GM21825 (cell line): ENCODE results near the gene NBPF14.
"Not testable (repeated sequence)": the region's sequence is repeated elsewhere in the genome, so short reads cannot be mapped to it uniquely, and the experiment has no call there.

ENCODE experiments used
- ATAC-seq: cut with Tn5 transposase; IDR thresholded peaks from one replicate; pipeline ENCODE4 v1.9.1; 2021; ENCODE audit warnings: mild to moderate bottlenecking, moderate library complexity; ENCODE audit not compliant: unreplicated experiment

The NBPF14 gene, protein sequence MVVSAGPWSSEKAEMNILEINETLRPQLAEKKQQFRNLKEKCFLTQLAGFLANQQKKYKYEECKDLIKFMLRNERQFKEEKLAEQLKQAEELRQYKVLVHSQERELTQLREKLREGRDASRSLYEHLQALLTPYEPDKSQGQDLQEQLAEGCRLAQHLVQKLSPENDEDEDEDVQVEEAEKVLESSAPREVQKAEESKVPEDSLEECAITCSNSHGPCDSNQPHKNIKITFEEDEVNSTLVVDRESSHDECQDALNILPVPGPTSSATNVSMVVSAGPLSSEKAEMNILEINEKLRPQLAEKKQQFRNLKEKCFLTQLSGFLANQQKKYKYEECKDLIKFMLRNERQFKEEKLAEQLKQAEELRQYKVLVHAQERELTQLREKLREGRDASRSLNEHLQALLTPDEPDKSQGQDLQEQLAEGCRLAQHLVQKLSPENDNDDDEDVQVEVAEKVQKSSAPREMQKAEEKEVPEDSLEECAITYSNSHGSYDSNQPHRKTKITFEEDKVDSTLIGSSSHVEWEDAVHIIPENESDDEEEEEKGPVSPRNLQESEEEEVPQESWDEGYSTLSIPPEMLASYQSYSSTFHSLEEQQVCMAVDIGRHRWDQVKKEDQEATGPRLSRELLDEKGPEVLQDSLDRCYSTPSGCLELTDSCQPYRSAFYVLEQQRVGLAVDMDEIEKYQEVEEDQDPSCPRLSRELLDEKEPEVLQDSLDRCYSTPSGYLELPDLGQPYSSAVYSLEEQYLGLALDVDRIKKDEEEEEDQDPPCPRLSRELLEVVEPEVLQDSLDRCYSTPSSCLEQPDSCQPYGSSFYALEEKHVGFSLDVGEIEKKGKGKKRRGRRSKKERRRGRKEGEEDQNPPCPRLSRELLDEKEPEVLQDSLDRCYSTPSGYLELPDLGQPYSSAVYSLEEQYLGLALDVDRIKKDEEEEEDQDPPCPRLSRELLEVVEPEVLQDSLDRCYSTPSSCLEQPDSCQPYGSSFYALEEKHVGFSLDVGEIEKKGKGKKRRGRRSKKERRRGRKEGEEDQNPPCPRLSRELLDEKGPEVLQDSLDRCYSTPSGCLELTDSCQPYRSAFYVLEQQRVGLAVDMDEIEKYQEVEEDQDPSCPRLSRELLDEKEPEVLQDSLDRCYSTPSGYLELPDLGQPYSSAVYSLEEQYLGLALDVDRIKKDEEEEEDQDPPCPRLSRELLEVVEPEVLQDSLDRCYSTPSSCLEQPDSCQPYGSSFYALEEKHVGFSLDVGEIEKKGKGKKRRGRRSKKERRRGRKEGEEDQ (N-terminal part only)

DNA sequence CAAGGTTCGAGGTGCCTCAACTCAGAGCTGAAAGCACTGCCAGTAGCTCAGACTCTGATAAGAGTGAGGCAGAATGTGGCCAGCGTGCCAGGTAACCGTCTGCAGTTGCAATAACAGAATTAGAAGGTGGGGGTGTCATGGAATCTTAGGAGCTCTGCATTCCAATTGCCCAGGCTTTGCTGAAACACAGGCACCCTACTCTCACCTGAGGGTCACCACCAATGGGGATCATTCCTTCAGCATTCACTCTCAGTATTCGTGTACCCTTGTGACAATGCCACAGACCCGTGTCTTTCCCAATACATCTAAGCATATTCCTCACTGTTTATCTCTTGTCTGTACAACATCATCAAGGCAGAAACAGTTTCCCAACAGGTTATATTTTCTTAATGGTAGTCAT lies at the start of gene NBPF14:
Gene NBPF14, minus strand, starts transcription at position 101 of the 400 bp plus-strand sequence. CDS start 294 bp downstream, outside the sequence.
- not testable (repeated sequence) for ATAC-seq

DNA sequence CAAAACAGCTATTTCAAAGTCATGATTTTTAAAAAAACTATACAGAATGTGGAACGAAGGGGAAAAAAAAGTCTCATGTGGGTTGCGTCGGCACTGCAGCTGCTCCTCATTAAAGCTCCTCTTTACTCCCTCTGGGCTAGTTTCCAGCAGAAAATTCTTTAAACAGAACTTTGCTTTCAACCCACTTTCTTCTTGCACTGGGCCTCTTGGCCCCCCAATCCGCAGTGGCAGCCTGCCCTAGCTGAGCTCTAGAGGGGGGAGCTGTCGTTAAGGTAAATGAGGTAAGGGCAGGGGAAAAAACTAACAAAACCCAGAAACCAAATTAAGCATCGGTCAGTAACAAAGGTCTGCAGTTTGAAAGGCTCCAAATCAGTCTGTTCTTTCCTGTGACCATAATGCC lies 29.6 kb upstream of the NBPF14 start:
- not testable (repeated sequence) for ATAC-seq

DNA sequence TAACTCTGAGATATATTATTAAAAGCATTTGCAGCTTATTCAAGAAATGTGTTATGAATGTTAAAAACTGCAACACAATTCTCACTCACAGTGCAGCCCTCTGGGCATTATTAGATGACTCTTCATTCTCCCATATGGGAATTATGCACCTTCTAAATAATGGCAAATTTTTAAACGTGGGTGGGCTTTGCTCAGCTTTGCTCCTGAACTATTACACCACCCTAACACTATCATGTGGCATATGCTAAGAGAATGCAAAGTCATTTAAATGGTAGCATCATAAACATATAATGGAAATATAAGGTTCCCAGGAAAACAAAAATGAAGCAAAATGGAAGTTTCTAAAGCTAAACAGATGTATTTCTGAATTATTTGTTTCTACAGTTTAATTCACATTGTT lies 22.4 kb upstream of the NBPF14 start:
- not testable (repeated sequence) for ATAC-seq

DNA sequence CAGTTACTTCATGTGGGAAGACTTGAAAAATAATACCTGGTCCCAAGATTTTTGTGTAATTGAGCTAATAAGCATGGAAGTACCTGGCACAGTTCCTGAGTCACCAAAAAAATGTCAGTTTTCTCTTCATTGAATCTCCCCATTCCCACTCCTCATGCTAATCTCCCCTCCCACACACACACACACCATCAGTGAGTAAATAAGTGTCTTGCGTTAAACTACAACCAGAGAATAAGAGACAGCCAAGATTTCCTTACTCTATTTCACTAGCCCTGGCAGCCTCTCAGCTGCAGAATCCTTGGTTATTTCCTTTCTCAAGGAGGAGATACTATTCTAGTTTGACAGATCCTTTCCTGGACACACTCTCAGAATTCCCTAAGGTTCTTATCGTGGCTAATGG lies 9.5 kb upstream of the NBPF14 start:
- ATAC-seq = not testable (repeated sequence)

DNA sequence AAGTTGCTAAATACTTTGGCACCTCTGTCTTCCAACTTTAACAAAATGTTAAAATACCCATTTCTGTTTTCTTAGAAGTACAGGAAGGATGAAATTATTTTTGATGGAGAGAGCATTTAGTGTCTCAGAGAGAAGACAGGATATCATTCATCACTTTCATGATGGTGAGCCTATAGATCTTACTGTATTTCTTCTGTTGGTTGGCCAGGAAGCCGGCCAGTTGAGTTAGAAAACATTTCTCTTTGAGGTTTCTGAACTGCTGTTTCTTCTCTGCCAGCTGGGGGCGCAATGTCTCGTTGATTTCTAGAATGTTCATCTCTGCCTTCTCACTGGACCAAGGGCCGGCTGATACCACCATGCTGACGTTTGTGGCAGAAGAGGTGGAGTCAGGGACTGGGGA lies 451 bp downstream of the NBPF14 start:
- ATAC-seq = not testable (repeated sequence)

DNA sequence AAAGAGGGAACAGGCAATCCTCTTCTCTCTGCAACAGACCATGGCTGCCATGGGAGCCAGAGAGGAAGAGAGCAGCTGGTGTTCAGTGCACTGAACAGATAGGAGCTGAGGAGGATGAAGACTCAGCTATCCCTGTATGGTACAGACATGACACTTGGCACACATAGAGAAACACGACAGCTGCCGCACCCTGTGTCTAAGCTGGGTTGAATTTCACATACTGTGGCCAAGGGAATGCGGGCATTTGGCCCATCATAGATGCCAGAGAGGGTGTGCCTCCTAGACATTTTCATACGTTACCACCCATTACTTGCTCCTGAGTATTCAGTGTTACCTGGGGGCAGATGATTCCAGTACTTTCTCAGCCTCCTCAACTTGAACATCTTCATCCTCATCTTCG lies 4.7 kb downstream of the NBPF14 start:
- ATAC-seq = not testable (repeated sequence)

DNA sequence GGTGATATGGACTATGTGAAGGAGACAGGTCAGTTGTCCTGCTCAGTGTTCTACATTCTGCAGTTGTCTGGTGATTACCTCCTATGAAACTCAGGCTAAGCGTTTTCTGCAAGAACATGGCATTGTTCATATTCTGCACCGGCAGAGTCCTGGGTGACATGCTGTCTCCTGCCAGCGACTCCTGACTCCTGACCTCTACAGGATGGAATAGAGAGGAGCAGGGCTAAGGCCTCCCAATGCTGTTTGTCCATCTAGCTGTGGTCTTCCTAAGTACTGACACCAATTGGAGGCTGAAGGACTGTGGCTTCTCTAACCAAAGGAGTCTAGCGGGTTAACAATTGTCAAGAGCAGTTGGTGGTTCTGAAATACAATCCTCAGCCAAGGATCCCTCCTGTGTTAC lies 63.7 kb downstream of the NBPF14 start:
- ATAC-seq = not testable (repeated sequence)

DNA sequence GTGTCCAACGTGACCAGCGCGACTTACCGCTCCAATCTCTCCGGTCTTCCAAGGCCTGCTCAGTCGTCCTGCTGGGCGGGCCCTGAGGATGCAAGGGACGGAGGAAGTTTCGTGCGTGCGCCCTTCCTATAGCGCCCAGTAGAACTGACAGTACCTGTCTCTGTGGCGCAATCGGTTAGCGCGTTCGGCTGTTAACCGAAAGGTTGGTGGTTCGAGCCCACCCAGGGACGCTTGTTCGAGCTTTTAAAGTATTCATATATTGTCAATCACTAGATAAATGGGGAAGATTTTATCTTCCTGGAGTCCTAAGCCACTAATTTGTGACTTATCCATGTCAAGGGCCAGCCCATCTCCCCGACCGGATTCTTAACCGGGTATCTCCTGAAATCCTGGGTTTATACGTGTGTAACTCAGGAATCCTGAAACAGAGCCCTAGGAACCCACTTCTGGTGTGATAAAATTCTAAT lies 66.7 kb downstream of the NBPF14 start:
- ATAC-seq = not testable (repeated sequence)

DNA sequence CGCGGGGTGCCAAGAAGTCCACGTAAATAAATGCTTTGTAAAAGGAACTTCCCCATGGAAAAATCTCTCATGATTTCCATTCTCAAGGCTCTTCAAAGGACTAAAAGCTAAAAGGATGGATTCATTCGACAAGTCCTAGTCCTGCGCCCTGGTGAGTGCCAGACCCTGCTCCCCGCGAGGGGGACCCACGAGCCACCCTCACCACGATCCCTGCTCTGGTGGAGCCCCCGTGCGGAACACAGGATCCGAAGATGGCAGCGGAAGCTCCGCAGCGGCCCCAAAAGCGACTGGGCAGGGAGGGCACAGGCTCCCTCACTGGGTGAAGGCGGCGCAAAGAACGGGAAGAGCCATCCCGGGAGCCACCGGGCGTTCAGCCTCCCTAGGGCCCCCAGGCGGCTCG lies 67.2 kb downstream of the NBPF14 start:
- not testable (repeated sequence) for ATAC-seq

DNA sequence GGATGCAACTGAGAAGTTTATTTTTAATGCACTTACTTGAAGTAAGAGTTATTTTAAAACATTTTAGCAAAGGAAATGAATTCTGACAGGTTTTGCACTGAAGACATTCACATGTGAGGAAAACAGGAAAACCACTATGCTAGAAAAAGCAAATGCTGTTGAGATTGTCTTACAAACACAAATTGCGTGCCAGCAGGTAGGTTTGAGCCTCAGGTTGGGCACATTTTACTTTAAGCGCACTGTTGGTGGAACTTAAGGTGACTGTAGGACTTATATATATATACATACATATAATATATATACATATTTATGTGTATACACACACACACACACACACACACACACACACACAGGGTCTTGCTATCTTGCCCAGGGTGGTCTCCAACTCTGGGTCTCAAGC lies 69.2 kb downstream of the NBPF14 start:
- ATAC-seq = not testable (repeated sequence)

DNA sequence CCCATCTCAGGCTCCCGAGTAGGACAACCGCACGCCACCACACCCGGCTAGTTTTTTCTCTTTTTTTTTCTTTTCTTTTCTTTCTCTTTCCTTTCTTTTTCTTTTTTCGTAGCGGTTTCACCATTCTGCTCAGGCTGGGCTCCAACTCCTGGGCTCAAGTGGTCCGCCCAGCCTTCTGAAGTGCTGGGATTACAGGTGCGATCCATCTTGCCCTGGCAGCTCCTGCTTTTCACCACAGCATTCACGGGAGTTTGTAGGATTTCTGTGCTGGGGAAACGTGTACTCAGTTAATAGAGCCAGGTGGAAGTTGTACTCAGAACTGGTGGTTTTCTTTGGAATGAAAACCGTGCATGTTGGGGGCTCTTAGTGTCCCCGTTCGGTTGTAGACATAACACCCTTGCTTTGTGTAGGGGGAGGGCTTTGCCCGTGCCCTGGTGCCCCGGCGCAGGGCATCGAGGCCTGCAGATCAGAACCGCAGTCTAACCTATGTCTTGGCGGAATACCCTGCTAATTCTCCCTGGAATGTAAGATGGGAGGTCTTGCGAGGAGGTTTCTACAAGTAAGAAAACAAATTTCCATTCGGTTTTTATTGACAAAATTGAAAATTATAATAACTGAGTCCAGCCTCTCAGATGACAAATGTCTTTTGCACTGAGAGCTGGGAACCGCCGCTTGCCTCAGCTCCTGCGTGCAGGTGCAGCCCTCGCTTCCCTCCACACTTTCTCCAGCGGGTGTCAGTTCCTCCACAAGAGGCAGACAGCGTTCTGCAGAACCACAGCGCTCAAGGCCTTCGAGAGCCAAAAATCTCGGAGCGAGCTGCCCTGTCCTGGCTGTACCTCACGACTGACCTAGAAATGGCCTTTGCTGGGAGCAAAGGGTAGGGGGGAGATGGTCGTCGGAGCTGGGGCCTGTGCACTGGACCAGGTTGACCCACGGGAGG lies 72.3 kb downstream of the NBPF14 start:
- not testable (repeated sequence) for ATAC-seq

DNA sequence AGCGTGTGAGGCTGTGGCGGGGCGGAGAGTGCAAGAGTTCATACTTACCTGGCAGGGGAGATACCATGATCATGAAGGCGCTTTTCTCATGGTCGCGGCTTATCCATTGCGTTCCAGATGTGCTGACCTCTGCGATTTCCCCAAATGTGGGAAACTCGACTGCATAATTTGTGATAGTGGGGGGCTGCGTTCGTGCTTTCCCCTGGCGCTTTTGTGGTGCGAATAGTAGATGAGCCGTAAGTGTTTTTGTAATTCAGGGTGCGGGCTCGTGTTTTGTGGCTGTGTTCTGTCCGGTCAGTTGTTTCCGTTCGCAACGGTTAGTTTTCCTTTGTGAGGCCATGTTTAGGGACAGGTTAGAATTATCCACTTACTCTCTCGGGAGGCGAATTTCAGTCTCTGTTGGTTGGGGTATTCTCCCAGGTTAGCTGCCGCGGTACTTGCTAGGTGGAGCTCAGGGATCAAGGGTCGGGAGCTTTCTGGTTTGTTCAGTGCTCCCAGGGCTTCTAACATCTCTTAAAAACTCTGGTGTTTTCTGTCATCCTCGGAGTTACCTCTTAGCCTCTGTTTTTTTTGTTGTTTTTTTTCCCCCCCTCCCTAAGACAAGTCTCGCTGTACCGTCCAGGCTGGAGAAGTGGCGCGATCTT lies 73.1 kb downstream of the NBPF14 start:
- peak; percentile 77 for ATAC-seq

DNA sequence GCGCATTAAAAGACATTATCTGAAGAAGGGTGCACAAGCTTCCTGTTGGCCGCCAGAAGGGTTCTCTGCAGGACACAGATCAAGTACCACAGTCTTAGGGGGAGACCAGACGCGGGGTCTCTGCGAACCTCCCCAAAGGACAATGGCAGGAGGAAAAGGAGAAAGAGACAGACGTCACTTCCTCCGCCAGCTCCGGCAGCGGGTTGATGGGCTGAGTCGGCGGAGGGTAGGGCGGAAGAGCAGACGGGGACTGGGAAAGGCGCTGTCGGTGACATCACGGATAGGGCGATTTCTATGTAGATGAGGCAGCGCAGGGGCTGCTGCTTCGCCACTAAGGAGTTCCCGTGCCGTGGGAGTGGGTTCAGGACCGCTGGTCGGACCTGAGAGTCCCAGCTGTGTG lies 73.7 kb downstream of the NBPF14 start:
- ATAC-seq = peak; percentile 69

DNA sequence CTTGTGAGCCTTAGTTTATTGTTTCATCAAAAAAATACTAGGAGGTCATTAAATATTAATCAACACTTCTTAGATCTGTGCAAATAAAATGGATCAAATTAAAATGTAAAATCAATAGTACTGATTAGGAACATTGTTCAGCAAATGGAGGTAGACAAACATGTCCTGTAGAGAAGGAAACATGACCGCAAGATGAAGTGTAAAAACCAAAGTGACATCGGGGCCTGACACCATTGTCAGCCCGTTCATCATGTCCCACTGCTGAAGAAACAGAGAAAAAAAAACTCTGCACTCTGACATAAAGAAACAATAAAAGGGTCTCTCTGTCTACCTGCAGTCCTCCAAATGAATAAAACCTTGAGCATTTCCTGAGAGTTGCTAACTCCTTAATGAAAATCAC lies 81.5 kb downstream of the NBPF14 start:
- not testable (repeated sequence) for ATAC-seq

DNA sequence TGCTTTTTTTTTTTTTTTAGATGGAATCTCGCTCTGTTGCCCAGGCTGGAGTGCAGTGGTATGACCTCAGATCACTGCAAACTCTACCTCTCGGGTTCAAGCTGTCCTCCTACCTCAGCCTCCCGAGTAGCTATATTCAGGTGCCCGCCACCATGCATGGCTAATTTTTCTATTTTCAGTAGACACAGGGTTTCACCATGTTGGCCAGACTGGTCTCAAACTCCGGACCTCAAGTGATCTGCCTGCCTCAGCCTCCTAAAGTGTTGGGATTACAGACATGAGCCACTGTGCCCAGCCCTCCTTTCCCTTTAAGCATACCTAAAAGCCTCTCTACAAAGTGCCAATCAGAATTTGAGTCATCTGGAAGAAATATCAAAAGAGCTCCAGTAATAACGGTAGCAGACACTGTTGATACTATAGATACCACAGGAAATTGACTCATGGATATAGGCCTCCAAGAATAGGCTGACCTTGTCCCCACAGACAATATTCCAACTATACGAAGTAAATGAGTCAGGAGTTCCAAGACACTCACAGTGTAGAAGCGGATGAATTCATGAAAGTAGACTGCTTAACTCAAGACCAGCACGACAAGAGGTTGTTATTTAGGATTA lies 83.1 kb downstream of the NBPF14 start:
- not testable (repeated sequence) for ATAC-seq

DNA sequence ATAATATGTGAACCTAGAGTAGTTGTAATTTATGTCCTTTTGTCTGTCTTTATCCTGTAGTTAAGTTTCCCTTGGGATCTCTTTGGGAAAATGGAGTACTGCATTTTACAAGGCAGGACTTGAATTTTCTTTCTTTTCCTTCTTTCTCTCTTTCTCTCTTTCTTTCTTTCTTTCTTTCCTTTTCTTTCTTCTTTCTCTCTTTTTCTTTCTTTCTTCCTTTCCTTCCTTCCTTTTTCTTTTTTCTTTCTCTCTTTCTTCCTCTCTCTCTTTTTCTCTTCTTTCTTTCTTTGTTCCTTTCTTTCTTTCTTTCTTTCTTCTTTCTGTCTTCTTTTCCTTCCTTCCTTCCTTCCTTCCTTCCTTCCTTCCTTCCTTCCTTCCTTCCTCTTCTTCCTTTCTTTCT lies 101.9 kb downstream of the NBPF14 start:
- ATAC-seq = not testable (repeated sequence)

DNA sequence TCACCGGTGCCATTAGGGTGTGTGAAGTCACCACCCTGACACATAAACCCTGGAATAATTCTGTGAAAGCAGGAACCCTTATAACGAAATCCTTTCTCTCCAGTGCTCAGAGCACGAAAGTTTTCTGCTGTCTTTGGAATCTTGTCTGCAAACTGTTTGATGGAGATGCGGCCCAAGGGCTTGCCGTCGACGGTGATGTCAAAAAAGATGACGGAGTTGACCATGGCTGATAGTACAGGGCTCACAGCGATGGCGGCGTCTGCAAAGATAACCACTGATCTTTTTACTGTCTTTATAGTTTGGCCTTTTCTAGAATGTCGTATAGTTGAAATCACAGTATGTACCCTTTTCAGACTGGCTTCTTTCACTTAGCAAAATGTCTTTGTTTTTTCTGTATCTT lies 112.8 kb downstream of the NBPF14 start, which contains the start of gene PPIAL4G:
Gene PPIAL4G, minus strand, starts transcription at position 274 of the 400 bp plus-strand sequence. Its CDS starts 50 bp downstream, at position 224.
- not testable (repeated sequence) for ATAC-seq
